Effector CD8-positive, alpha-beta T cell (primary cell): ENCODE measurements around the gene ABHD5.
A peak's percentile ranks its signal among the peaks of the same experiment; 100 is the strongest.
"Not testable (repeated sequence)": the region's sequence is repeated elsewhere in the genome, so short reads cannot be mapped to it uniquely, and the experiment has no call there.

Experiments
- DNase-seq: peaks from one replicate; lab custom pipeline; 2025; lab: John Stamatoyannopoulos, UW
- total RNA-seq, 4 experiments: gene quantifications; one replicate each; lab custom pipeline; 2026; lab: John Stamatoyannopoulos, UW

Gene ABHD5
- 16.8 to 19.3 (median 18.1) reads per million in 4 experiments for total RNA-seq

- DNase-seq: peak; percentile 94
Measured at GRCh38 chr3:43690400-43691119, at the start of gene ABHD5. TSS of gene ABHD5 (plus strand) at chr3:43690938. CDS start at chr3:43690993, 55 bp downstream.

GRCh38 chr3:43641306-43642114 is 49.2 kb upstream of the ABHD5 start:
- DNase-seq: no peak

- DNase-seq: no peak
Measured at GRCh38 chr3:43644443-43644842, 46.3 kb upstream of the ABHD5 start.

GRCh38 chr3:43647331-43648166 is 43.2 kb upstream of the ABHD5 start:
- DNase-seq: no peak

GRCh38 chr3:43648957-43649356 is 41.8 kb upstream of the ABHD5 start:
- no peak for DNase-seq

- no peak for DNase-seq
Measured at GRCh38 chr3:43649365-43649968, 41.3 kb upstream of the ABHD5 start.

GRCh38 chr3:43650345-43650744 is 40.4 kb upstream of the ABHD5 start:
- DNase-seq: no peak

- not testable (repeated sequence) for DNase-seq
Measured at GRCh38 chr3:43656390-43656789, 34.3 kb upstream of the ABHD5 start.

- no peak for DNase-seq
Measured at GRCh38 chr3:43659250-43659880, 31.4 kb upstream of the ABHD5 start.

- not testable (repeated sequence) for DNase-seq
Measured at GRCh38 chr3:43661376-43661775, 29.4 kb upstream of the ABHD5 start.

- not testable (repeated sequence) for DNase-seq
Measured at GRCh38 chr3:43665011-43665410, 25.7 kb upstream of the ABHD5 start.

- DNase-seq: no peak
Measured at GRCh38 chr3:43670635-43671522, 19.9 kb upstream of the ABHD5 start.

GRCh38 chr3:43674345-43675085 is 16.2 kb upstream of the ABHD5 start:
- DNase-seq: no peak

- no peak for DNase-seq
Measured at GRCh38 chr3:43675593-43675992, 15.1 kb upstream of the ABHD5 start.

- no peak for DNase-seq
Measured at GRCh38 chr3:43676441-43676840, 14.3 kb upstream of the ABHD5 start.

- not testable (repeated sequence) for DNase-seq
Measured at GRCh38 chr3:43678375-43678774, 12.4 kb upstream of the ABHD5 start.

- DNase-seq: not testable (repeated sequence)
Measured at GRCh38 chr3:43678887-43679449, 11.8 kb upstream of the ABHD5 start.

- DNase-seq: not testable (repeated sequence)
Measured at GRCh38 chr3:43680857-43681256, 9.9 kb upstream of the ABHD5 start.

GRCh38 chr3:43684944-43685343 is 5.8 kb upstream of the ABHD5 start:
- DNase-seq: no peak
